Ecto neural progenitor cell (in vitro differentiated cells): ENCODE results near the gene EFS.

Experiments
- DNase-seq: peaks from one replicate; pipeline ENCODE4 v3.0.0-alpha.2; 2018; ENCODE audit warnings: low spot score

EFS gene

DNA sequence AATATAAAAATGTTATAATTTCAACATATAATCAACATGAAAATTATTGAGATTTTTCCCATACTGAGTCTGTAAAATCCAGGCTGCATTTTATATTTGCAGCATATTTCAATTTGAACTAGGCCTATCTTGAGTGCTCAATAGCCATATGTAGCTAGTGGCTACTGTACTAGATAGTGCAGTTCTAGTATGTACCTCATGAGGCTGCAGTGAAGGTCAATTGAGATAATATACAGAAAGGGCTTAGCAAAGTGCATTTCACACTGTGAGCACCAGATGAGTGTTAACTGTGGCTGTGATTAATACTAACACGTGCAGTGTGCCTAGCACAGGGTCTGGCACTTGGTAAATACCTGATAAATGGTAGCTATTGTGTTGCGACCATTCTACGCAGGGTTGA lies 6.9 kb downstream of the EFS start:
- DNase-seq, result no peak

DNA sequence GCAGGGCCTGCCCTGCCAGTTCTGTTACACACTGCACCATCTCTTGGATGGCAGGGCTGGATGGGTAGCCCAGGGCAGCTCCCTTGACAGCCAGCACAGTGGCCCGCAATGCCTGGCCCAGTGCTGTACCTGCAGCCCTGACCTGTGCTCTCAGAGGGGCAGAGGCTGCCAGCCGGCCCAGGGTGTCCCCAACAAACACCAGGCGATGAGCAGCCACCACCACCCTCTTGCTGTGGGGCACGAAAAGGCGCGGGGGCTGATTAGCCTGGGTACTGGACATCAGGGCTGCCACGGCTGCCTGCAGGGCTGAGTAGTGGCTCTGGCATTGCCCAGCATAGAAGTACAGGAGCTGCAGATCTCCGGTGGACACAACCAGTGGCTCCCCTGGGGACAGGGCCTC lies 7.7 kb downstream of the EFS start:
- DNase-seq, result peak; percentile 33

DNA sequence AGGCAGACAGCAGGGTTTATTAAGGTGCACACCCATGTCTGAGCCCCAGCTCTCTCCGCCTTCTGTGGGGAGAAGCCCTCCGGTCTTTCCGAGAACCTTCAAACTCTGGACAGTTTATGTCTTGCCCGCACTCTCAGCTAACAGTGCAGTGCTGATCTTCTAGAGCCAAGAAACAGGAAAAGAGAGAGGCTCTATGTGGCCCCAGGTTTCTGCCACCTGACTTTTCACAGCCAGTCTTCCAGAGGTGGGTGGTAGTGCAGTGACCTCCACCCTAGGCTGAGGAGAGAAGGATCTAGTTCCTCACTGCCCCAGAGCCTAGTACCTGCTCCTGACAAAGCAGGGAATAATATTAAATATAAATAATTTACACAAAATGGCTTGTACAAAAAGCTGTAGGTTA lies 8.3 kb downstream of the EFS start:
- DNase-seq, result peak; percentile 19

DNA sequence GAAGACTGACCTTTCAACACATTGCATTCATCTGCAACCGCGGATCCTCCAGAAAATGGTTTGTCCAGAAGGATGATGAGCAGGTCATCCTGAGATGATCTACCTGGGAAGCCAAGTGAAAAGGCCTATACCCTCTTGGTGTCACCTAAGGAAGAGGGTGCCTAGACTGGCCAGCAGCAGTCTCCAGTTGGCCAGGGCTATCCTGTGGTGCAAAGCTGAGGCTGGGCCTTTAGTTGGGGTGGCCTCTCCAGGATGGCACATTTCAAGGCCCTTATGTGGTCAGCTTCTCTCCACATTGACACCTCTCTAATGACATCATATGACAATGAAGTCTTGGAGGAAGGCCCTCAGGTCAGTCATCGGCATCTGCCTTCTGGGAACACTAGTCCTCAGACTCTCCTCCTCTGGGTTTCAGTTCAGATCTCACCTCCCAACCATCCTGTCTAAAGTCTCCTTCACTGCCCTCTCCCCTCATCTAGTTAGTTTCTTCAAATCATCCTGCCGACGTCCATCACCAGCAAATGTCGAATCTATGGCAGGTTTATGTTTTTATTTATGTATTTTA lies 9.0 kb downstream of the EFS start:
- peak; percentile 27 for DNase-seq

DNA sequence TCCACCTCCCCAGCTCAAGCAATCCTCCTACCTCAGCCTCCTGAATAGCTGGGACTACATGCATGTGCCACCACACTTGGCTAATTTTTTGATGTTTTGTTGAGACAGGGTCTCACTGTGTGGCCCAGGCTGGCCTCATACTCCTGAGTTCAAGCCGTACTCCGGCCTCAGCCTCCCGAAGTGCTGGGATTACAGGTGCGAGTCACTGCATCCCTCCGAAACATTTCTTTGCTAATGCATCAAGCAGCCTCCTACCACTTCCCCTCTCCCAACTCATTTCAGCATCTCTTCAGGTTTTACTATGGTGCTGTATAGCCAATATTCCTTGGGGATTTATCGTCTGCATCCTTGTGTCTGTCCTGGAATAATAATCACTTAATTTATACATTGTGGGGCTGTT lies 10.0 kb downstream of the EFS start:
- peak; percentile 23 for DNase-seq

DNA sequence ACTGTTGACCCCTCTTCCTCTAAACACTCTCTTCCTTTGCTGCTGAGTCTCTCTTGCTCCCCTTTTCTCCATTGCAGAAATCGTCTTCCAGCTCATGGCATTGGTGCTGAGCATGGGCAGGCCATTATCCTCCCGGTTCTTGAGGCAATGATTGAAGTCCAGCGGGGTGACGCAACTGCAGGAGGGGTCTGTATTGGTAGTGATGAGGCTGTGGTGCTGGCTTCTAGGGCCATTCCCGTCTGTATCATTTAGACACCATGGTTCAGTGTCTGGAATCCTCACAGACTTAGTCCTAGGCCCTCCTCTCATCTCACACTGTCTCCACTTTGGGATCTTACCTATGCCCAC lies 11.6 kb downstream of the EFS start:
- peak; percentile 39 for DNase-seq

DNA sequence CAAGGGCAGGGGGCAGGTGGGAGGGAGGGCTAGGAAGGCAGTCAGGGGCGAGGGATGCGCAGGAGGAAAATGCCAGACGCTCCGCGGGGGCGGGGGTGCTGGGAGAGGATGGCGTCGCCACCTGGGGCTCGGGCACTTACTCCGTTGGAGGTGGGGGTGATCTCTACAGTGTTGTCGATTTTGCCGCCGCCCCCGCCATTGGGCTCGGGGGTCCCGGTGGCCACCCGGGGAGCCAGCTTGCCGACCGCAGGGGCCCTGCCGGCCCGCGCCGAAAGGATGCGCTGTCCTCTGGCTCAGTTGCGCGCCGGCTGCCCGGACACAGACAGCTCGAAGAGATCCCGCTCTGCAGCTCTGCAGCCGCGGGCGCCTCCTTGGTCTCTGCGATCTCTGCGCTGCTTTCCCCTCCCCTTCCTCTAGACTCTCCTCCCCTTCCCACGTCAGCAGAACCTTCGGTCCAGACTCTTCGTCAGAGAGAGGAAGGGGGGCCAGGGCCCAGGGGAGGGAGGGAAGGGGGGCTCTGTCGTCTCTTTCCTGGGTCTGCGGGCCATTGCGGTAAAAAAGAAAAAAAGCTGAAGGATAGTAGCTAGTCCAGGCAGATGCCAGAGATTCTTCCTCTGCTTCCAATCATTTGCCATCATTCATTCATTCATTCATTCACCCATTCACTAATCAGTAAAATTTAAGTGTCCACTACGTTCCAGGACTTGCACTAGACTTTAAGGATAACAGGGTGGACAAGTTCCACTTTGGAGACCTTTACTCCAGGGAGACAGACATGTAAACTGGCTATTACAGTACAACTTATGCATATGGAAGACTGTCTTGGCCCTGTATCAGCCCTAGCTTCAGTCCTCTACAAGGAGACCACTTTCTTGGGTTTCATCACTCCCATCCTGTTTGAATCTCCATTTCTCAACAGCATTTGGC lies 12.2 kb downstream of the EFS start, which contains the start of gene SLC22A17:
Gene SLC22A17 (minus strand): TSS at position 382 of the 927 bp plus-strand sequence.
- peak; percentile 88 for DNase-seq

DNA sequence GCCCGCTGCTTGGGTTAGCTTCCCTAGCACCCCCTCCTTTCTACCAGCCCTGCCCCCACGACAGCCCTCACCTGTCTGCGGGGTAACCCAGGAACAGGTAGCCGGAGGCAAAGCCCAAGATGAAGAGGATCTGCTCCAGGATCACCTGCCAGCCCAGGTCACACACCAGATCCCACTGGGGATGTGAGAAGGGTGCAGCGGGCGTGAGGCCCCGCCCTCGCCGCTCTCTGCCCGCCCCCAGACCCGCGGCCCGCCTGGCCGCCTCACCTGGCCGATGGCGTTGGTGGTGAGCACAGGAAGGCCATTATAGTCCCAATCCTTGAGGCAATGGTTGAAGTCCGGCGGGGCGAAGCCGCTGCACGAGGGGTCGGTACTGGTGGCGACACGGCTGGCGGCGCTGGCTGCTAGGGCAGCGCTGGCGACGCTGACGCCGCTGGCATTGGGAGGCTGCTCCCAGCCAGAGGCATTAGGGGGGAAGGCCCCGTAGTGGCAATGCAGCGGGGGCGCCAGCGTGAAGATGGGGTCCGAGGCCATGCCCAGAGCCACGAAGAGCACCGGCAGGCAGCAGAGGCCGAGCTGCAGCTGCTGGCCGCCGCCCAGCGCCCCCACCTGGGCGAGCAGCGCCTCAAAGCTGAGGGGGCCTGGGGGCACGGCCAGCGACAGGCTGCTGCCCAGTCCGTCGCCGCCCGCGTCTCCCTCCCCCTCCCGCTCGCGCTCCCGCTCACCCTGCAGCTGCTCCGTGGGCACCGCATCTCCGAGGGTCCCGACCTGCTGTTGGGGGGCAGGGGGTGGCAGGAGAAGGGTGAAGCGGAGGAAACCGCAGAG lies 13.1 kb downstream of the EFS start:
- peak; percentile 67 for DNase-seq

DNA sequence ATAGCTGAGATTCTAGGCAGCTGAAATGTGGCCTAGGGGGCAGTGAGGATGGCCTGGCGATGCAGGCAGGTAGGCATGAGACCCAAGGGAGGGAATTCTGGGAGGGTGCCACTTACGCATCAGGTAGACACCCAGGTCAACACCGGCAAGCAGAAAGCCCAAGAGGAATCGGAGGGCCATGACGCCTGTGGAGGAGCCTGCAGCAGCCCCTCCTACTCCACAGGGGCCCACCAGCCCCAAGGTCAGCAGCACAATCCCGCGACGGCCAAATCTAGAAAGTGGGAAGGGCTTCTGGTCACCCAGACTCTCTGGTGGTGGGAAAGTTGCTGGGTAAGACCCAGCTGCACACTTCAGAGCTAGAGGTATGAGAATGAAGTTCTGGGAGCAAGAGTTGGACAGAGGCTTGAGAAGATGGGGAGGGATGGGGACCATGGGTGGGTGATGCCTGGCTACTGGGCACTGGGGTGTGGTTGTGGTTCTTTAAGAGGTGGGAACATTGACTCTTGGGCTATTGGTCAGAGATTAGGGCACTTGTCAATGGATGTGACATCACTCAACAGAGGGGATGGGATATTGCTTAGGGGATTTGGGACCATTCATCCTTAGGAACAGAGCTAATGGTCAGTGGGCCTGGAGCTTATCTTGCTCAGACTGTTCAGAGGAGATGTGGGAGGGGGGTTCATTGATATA lies 15.7 kb downstream of the EFS start:
- peak; percentile 29 for DNase-seq

DNA sequence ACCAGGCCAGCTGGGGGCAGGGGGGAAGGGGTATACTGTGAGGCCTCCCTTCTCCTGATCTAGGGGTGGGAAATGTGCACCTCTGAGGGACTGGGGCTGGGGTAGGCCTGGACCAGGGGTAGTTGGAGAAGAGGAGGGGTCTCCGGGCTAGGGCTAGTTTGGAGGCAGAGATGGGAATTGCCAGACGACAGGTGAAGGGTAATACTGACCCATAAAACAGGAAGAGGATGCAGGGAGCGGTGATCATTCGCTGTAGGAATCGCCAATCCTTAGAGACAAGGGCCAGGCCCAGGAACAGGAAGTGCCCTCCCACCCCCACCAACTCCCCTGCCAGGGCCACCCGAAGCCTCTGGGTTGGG lies 16.7 kb downstream of the EFS start:
- DNase-seq, result peak; percentile 29

DNA sequence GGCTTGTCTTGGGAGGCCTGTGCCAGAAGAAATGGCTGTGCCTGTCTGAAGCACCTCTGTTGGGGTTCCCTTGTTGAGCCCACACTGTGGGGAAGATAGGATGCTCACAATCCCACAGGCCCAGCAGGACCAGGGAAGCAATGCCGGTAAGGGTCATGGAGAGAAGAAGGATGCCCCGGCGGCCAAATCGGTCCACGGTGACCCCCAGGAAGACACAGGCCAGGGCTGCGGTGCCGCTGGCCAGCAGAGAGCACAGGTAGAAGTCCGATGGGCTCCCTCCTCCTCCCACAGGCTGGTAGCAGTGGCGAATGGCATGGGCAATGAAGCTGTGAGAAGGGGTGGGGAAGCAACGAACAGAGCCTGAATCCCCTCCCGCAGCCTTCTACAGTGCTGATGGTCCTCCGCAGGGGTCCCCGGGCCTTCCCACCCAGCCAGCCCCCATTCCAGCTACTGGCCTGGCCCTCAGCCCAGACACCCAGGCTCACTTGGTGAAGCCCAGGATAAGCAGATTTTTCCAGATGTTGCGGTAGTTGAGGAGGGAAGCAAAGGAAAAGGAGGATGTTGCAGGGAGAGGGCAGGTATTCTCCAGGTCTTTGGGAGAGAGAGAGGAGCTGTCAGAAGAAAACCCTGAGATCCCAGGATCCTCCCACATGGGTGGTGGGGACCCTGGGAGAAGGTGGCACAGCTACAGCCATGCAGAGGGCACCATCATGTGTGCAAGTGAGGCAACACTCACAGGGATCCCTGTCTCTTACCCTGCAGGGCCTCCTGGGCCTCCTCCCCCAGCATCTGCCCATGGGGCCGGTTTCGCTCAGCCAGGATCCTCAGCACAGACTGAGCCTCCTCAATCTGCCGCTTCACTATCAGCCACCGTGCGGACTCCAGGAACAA lies 17.3 kb downstream of the EFS start:
- peak; percentile 35 for DNase-seq

DNA sequence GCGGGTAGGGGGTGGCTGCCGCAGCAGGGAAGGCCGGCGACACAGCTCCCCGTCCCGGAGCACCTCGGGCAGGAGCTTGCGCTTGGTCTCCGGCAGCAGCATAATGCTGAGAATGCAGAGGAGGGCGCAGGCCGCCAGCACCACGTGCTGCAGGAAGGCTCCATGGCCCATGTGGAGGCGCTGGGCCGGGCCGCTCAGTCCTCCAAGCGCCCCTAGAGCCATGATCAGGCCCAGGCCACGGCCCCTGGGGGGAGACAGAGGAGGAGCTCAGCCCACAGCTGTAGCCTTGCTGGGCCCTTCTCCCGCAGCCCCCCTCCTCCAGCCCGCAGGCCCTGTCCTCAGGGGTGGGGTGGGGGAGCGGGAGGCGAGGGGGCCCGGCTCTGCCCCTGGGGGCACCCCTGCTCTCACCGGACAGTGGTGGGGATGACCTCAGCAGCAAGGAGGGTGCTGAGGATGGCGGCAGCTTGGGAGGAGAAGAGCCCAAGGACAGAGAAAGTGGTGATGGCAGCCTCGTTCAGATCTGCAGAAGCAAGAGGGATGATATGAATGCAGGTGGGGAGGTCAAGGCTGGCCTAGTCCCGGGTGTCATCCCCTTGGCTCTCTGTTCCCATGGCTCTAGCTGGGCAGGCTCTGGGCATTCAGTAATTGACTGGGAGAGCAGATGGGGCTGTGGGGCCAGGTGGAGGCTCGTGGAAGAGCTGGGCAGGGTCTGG lies 18.1 kb downstream of the EFS start:
- DNase-seq, result peak; percentile 49

DNA sequence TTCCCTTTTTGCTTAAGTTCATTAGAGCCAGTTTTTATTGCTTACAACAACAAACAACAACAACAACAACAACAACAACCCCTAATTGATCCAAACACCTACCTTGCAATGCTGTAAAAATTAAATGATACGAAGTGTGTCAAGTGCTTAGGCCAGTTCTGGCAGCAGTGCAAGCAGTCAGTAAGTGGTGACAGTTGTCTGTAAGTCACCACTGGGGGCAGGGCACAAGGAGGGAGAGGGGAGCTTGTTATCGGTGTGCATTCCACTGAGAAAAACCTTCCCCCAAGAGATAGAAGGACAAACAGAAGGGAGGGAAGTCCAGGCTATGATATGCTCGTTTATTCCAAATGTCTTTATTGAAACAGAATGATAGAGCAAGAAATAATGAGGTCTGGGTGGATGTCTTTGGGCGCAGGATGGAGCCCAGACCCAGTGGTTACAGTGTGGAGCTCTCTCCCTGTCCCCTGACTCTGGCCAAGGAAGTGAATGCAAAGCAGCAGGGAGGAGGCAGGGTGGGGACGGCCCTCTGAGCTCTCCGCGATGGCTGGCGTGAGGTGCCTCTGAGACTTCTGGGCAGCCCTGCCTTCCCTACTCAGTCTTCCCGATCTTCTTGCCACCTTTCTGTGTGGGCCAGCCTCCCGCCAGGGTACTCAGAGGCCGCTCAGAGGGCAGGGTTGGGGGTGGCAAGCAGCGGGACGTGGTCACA lies 18.8 kb downstream of the EFS start:
- DNase-seq, result peak; percentile 42

DNA sequence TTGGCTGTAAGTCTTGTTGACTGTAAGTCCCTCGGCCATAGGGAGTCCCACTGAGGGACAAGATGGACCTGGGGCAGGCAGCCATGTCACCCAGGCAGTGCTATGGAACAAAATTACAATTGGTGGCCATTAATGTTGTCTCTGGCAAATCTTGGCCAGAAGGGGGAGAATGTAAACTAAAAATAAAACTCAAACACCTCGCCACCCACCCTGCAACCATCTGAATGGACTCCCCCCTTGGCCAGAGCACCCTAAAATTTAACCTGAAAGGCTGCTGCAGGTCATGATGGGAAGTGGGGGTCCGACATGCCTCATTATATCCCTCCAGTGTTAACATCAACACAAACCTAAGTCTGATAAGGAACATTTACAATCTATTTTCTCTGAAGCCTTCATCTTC lies 20.5 kb downstream of the EFS start:
- DNase-seq, result peak; percentile 33

DNA sequence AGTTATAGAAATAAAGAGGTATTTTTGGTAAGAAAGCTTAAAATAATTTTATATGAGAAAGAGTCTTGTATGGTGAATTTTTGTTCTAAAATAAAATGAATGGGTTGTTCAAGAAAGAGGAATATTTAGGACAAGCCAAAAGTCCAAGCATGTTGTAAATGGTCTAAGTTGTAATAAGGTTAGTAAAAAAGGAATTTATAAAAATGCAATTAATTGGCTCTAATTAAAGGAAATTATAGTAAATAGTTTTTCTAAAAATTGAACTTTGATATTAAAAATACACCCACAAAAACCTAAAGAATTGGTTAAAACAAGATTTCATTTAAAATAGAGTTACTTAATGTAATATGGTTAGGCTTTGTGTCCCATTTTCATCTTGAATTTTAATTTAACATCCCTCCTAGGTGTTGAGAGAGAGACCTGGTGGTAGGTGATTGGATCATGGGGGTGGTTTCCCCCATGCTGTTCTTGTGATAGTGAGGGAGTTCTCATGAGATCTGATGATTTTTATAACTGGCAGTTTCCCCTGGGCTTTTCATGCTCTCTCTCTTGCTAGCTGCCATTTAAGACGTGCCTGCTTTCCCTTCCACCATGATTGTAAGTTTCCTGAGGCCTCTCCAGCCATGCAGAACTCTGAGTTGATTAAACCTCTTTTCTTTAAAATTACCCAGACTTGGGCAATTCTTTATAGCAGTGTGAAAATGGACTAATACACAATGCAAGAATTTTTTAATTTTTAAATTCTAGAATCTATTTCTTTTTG lies 25.3 kb downstream of the EFS start:
- no peak for DNase-seq

DNA sequence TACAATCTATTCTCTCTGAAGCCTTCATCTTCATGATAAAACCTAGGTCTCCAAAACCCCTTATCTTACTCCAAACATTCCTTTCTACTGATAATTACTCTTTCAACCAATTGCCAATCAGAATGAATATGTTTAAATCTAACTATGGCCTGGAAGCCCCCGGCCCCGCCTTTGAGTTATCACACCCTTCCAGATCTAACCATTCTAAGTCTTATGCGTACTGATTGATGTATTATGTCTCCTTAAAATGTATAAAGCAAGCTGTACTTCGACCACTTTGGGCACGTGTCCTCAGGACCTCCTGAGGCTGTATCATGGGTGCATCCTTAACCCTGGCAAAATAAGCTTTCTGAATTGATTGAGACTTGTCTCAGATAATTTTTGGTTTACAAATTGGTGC lies 29.3 kb downstream of the EFS start:
- DNase-seq, result no peak

DNA sequence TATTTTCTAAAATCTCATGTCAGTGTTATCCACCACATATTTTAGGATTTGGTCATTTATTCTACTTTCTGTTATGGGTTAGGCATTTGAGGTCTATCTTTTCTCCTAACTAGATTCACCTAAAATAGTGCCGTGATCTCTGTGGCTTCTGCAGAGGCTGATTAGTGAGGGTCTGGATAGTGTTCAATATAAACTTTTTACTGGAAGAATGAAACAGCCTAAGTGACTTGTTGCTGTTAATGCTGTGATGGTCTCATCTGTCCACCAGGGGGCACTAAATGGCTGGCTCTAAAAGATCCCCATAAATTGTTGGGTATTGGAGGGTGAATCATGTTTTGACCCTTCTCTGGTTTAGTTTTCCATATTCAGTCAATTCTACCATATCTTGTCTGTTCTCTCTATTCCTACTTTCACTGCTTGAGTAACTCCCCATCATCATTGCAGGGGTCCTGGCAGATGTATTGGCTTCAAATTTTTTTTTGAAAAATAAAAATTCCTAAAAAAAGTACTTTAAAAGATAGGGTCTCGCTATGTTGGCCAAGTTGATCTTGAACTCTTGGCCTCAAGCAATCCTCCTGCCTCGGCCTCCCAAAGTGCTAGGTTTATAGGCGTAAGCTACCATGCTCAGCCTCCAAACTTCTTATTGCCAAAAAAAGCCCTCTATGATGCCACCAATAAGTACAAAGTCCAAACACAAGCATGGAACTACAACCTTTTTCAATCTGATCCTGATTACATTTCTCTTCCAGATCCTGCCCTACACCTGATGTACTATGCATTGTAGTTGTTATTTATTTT lies 36.8 kb downstream of the EFS start:
- DNase-seq, result peak; percentile 69
